PC-3 (cell line): Measurements from ENCODE around the gene AFDN. TPM values are rescaled to one million over a fixed set of nuclear protein-coding genes. Genes with fewer than 3 reads are reported as not detected.

ENCODE experiments used
- ATAC-seq: fragments of 200-7000 bp; cut with Tn5 transposase; 2 replicates; pipeline ENCODE4 v1.9.1; 2020; ENCODE audit warnings: mild to moderate bottlenecking, moderate library complexity
- BruUV-seq: library from RNA; stranded (reverse); fragments of 400-500 nt; replicated peaks from 2 replicates; lab custom pipeline; 2021; lab: Mats Ljungman, UMichigan
- CTCF ChIA-PET: fragments of 300-600 bp; sonication (Branson Sonifier 250); formaldehyde crosslinking; loops from one replicate; lab custom pipeline; 2022; ENCODE audit warnings: antibody characterized with exemption; lab: Charles Lee
- POLR2A ChIA-PET: fragments of 300-600 bp; sonication (Branson Sonifier 250); formaldehyde crosslinking; loops from one replicate; lab custom pipeline; 2022; ENCODE audit warnings: antibody characterized with exemption; ENCODE audit not compliant: unreplicated experiment; lab: Charles Lee
- DNase-seq: peaks from one replicate; pipeline ENCODE4 v3.0.0-alpha.2; 2015
- H2AFZ ChIP-seq: fragments of 300-600 bp; sonication (generic); 2 replicates; pipeline ENCODE4 v1.6.0; 2016; ENCODE audit warnings: antibody characterized with exemption, low read length
- H3F3A ChIP-seq: fragments of 300-600 bp; sonication (generic); one replicate; pipeline ENCODE4 v1.6.0; 2017; ENCODE audit warnings: antibody characterized with exemption, low read length, control low read depth, mild to moderate bottlenecking; ENCODE audit not compliant: unreplicated experiment
- H3K27ac ChIP-seq: fragments of 300-600 bp; sonication (generic); 2 replicates; pipeline ENCODE4 v1.5.1; 2016; ENCODE audit warnings: mild to moderate bottlenecking, low read length
- H3K27me3 ChIP-seq: fragments of 300-600 bp; sonication (generic); 2 replicates; pipeline ENCODE4 v1.6.1; 2016; ENCODE audit warnings: low read length, mixed read lengths
- H3K36me3 ChIP-seq: fragments of 300-600 bp; sonication (generic); 2 replicates; pipeline ENCODE4 v1.6.1; 2016; ENCODE audit warnings: low read depth, mixed run types, low read length, mixed read lengths
- H3K4me1 ChIP-seq: fragments of 300-600 bp; sonication (generic); 2 replicates; pipeline ENCODE4 v1.5.1; 2016; ENCODE audit warnings: low read length; ENCODE audit not compliant: insufficient read depth
- H3K4me2 ChIP-seq: fragments of 300-600 bp; sonication (generic); 2 replicates; pipeline ENCODE4 v1.6.0; 2016; ENCODE audit warnings: low read length
- H3K4me3 ChIP-seq: fragments of 300-600 bp; sonication (generic); 2 replicates; pipeline ENCODE4 v1.5.1; 2016; ENCODE audit warnings: mild to moderate bottlenecking, low read length, mixed read lengths
- H3K79me2 ChIP-seq: fragments of 300-600 bp; sonication (generic); 2 replicates; pipeline ENCODE4 v1.6.1; 2017; ENCODE audit warnings: low read length, mixed read lengths
- H3K9ac ChIP-seq: fragments of 300-600 bp; sonication (generic); 2 replicates; pipeline ENCODE4 v1.6.0; 2016; ENCODE audit warnings: mild to moderate bottlenecking, low read length
- H3K9me2 ChIP-seq: fragments of 300-600 bp; sonication (generic); replicated peaks from 2 replicates; pipeline ENCODE4 v1.6.1; 2016; ENCODE audit warnings: mixed run types, low read length, mixed read lengths
- H3K9me3 ChIP-seq: fragments of 300-600 bp; sonication (generic); 2 replicates; pipeline ENCODE4 v1.6.1; 2016; ENCODE audit warnings: low read length, mixed read lengths
- H4K20me1 ChIP-seq: fragments of 300-600 bp; sonication (generic); 2 replicates; pipeline ENCODE4 v1.6.1; 2016; ENCODE audit warnings: low read length, mixed read lengths
- CTCF ChIP-seq: fragments of 300-600 bp; sonication (generic); conservative IDR thresholded peaks from 2 replicates; pipeline ENCODE4 v1.5.1; 2017; ENCODE audit warnings: antibody characterized with exemption, low read depth, mild to moderate bottlenecking, low read length
- EZH2 ChIP-seq: fragments of 300-600 bp; sonication (generic); IDR thresholded peaks from one replicate; pipeline ENCODE4 v1.6.1; 2017; ENCODE audit warnings: antibody characterized with exemption, mild to moderate bottlenecking, low read length; ENCODE audit not compliant: unreplicated experiment
- EZH2phosphoT487 ChIP-seq: fragments of 300-600 bp; sonication (generic); IDR thresholded peaks from 2 replicates; pipeline ENCODE4 v1.6.1; 2018; ENCODE audit warnings: mild to moderate bottlenecking, antibody characterized with exemption, low read length, borderline replicate concordance
- intact Hi-C: fragments of 100-400 bp; cut with micrococcal nuclease; formaldehyde crosslinking; loops from 2 replicates; pipeline ENCODE4 v1.9.0; 2023
- total RNA-seq: library from RNA; depleted of rRNA; stranded (reverse); fragments of >200 nt; gene quantifications from 2 replicates; pipeline ENCODE4 v1.2.3, GENCODE V29; 2014

AFDN gene
- total RNA-seq, 1 experiment from 2014 or later, result 37.1 TPM

GRCh38 chr6:168015482-168016175 is 188.9 kb downstream of the AFDN start:
- no peaks in the 10 kb centered on the region for H4K20me1 ChIP-seq
- H3K9me3 ChIP-seq, result no peaks in the 10 kb centered on the region
- H3K9ac ChIP-seq, result no peak overlapping the region
- TF ChIP-seq EZH2 (no peak), CTCF (no peak), EZH2phosphoT487 (no peak)
- H3K9me2 ChIP-seq, result no peaks in the 10 kb centered on the region
- ATAC-seq (no peak), DNase-seq (no peak)
- no peak overlapping the region for H3K4me3 ChIP-seq
- ChIA-PET POLR2A (no interaction called here), CTCF (no interaction called here)
- peaks cover 18% of the 10 kb centered on the region; the same call in 1 of the 2 replicates for H3K27me3 ChIP-seq
- H3K27ac ChIP-seq, result no peak overlapping the region
- no peaks in the 10 kb centered on the region for H3K79me2 ChIP-seq
- intact Hi-C loops, result no loop called here
- no peak overlapping the region for H2AFZ ChIP-seq
- H3K4me2 ChIP-seq, result no peak overlapping the region
- H3F3A ChIP-seq, result no peaks in the 10 kb centered on the region
- no TSS peak for BruUV-seq
- H3K36me3 ChIP-seq, result no peaks in the 10 kb centered on the region
- H3K4me1 ChIP-seq, result no peaks in the 10 kb centered on the region

- BruUV-seq, result no TSS peak
- Histone ChIP-seq H3K4me3 (no peak overlapping the region), H3K36me3 (no peaks in the 10 kb centered on the region), H3K4me2 (no peak overlapping the region), H3K27me3 (peaks cover 18% of the 10 kb centered on the region; the same call in 1 of the 2 replicates), H4K20me1 (no peaks in the 10 kb centered on the region), H3K9me2 (no peaks in the 10 kb centered on the region), H3K4me1 (no peaks in the 10 kb centered on the region), H3K9me3 (no peaks in the 10 kb centered on the region), H3K9ac (no peak overlapping the region), H3F3A (no peaks in the 10 kb centered on the region), H3K27ac (no peak overlapping the region), H3K79me2 (no peaks in the 10 kb centered on the region), H2AFZ (no peak overlapping the region)
- DNase-seq, result no peak
- no peak for ATAC-seq
- ChIA-PET CTCF (no interaction called here), POLR2A (no interaction called here)
- intact Hi-C loops, result no loop called here
- TF ChIP-seq CTCF, result no peak
- no peak for TF ChIP-seq EZH2phosphoT487
- no peak for TF ChIP-seq EZH2
Observed at GRCh38 chr6:168016176-168016620, 189.5 kb downstream of the AFDN start.

GRCh38 chr6:168016721-168017525 is 190.2 kb downstream of the AFDN start:
- intact Hi-C loops, result no loop called here
- Histone ChIP-seq H3K9ac (no peak overlapping the region), H3K9me3 (no peaks in the 10 kb centered on the region), H3K4me3 (no peak overlapping the region), H3F3A (no peaks in the 10 kb centered on the region), H2AFZ (no peak overlapping the region), H4K20me1 (no peaks in the 10 kb centered on the region), H3K27ac (no peak overlapping the region), H3K36me3 (no peaks in the 10 kb centered on the region), H3K9me2 (no peaks in the 10 kb centered on the region), H3K4me1 (no peaks in the 10 kb centered on the region), H3K79me2 (no peaks in the 10 kb centered on the region), H3K4me2 (no peak overlapping the region), H3K27me3 (peaks cover 18% of the 10 kb centered on the region; the same call in 1 of the 2 replicates)
- no peak for TF ChIP-seq CTCF
- TF ChIP-seq EZH2phosphoT487, result no peak
- no peak for TF ChIP-seq EZH2
- ATAC-seq, result no peak
- DNase-seq, result no peak
- ChIA-PET CTCF (no interaction called here), POLR2A (no interaction called here)
- BruUV-seq, result no TSS peak
